22Rv1 (cell line): ENCODE measurements around the gene PPP1R7.
A peak's percentile ranks its signal among the peaks of the same experiment; 100 is the strongest.

Experiments
- H3K27ac ChIP-seq: fragments of 450-650 bp; 2 replicates; pipeline ENCODE4 v1.5.1; 2017
- CTCF ChIP-seq: fragments of 450-650 bp; IDR thresholded peaks from 2 replicates; pipeline ENCODE4 v1.5.1; 2017; ENCODE audit warnings: mild to moderate bottlenecking
- ZFX ChIP-seq: fragments of 450-650 bp; IDR thresholded peaks from 2 replicates; pipeline ENCODE4 v1.6.1; 2017; ENCODE audit warnings: antibody characterized with exemption, borderline replicate concordance

The PPP1R7 gene

GRCh38 chr2:241207641-241208040 lies 57.4 kb downstream of the PPP1R7 start:
- TF ChIP-seq CTCF (no peak), ZFX (no peak)
- H3K27ac ChIP-seq: no peak overlapping the region

DNA sequence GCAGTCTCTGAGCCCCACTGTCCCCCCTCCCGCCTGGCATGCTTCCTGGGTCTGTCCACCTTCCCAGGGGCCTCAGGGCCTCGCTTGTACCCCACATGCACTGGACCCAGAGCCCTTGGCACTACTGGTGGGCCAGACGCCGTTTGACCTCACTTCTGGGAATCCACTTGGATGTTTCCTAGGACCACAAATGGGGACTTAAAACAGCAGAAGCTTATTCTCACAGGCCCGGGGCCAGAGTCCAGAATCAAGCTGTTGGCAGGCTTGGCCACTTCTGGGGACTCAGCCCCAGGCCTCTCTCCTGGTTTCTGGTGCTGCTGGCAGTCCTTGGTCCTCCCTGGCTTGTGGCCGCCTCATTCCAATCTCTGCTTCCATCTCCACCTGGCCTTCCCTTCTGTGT lies 57.8 kb downstream of the PPP1R7 start:
- H3K27ac ChIP-seq: no peak overlapping the region
- TF ChIP-seq CTCF: no peak
- TF ChIP-seq ZFX: no peak

GRCh38 chr2:241209271-241209670 lies 59.0 kb downstream of the PPP1R7 start:
- no peak for TF ChIP-seq ZFX
- TF ChIP-seq CTCF: peak; percentile 52
- no peak overlapping the region for H3K27ac ChIP-seq

- TF ChIP-seq CTCF: no peak
- TF ChIP-seq ZFX: no peak
- no peak overlapping the region for H3K27ac ChIP-seq
These were observed 61.0 kb downstream of the PPP1R7 start for GRCh38 chr2:241211276-241211675.

DNA sequence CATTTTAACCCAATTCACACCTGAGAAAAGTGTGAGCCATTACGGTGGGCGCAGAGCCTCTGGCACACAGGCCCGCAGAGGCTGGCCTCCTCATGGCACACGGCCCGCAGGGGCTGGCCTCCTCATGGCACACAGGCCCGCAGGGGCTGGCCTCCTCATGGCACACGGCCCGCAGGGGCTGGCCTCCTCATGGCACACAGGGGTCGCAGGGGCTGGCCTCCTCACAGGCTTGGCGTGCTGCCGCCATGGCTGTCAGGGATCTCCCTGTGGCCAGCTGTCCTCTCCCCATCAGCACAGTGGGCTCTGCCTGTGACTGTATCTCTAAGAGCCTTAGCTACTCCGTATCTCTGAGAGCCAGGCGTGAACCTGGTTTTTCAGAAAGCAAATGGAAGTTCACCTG lies 62.8 kb downstream of the PPP1R7 start:
- no peak overlapping the region for H3K27ac ChIP-seq
- TF ChIP-seq CTCF (no peak), ZFX (no peak)

DNA sequence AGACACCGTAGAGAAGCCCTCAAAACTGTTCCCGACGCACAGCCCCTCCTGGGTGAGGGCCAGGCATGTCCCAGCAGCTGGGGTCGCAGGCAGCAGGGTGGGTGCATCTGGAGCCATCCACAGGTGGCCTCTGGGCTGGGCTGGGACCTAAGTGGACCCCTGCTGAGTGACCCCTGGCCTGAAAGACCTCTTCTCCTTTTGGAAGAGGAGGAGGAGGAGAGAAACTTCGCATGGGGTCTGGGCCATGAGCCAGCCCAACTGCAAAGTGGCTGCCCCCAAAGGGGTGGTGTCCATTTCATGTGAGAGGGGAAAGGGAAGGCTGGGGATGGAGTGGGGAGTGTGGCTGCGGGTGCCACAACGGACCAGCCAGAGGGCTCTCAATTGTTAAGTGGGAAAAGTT lies 63.3 kb downstream of the PPP1R7 start:
- H3K27ac ChIP-seq: no peak overlapping the region
- TF ChIP-seq CTCF (no peak), ZFX (no peak)

- no peak overlapping the region for H3K27ac ChIP-seq
- TF ChIP-seq CTCF: no peak
- TF ChIP-seq ZFX: no peak
These were observed 63.9 kb downstream of the PPP1R7 start for GRCh38 chr2:241214209-241214608.
